CD14-positive monocyte (primary cell): ENCODE measurements around the gene UGT1A1. TPM values are rescaled to one million over a fixed set of nuclear protein-coding genes. Genes with fewer than 3 reads are reported as not detected.

Experiments used
- DNase-seq, 3 donors: peaks; one replicate each; pipeline ENCODE4 v3.0.0-alpha.2; 2011 to 2022
- H2AFZ ChIP-seq: 2 replicates; pipeline ENCODE4 v1.6.0; 2012; ENCODE audit warnings: mild to moderate bottlenecking, low read depth, low read length, inconsistent platforms; ENCODE audit not compliant: insufficient read depth, poor library complexity, severe bottlenecking
- H3K27ac ChIP-seq, 2 donors: 1 replicate in 1 of 2; 2 replicates in 1 of 2; pipeline ENCODE4 v1.5.1; 2012 to 2013; ENCODE audit warnings: low read length in 2 of 2, control low read depth in 1 of 2, inconsistent platforms in 1 of 2, low read depth in 1 of 2, mild to moderate bottlenecking in 1 of 2
- H3K27me3 ChIP-seq, 2 donors: one replicate each; pipeline versions ENCODE4 v1.6.0 to v1.6.1; 2011 to 2013; ENCODE audit warnings: low read length in 2 of 2; ENCODE audit not compliant: control insufficient read depth in 2 of 2, insufficient read depth in 2 of 2
- H3K36me3 ChIP-seq, 2 donors: replicated peaks in 1 of 2; 1 replicate in 1 of 2; 2 replicates in 1 of 2; pipeline versions ENCODE4 v1.5.1 to v1.6.1; 2012 to 2013; ENCODE audit warnings: low read length in 2 of 2, control low read depth in 1 of 2, inconsistent platforms in 1 of 2, mild to moderate bottlenecking in 1 of 2; ENCODE audit not compliant: insufficient read depth in 2 of 2, control insufficient read depth in 1 of 2
- H3K4me1 ChIP-seq, 2 donors: 1 replicate in 1 of 2; 2 replicates in 1 of 2; pipeline versions ENCODE4 v1.5.1 to v1.6.1; 2012 to 2013; ENCODE audit warnings: low read length in 2 of 2, control low read depth in 1 of 2, inconsistent platforms in 1 of 2, mild to moderate bottlenecking in 1 of 2, moderate library complexity in 1 of 2; ENCODE audit not compliant: insufficient read depth in 2 of 2, control insufficient read depth in 1 of 2
- H3K4me2 ChIP-seq: replicated peaks from 2 replicates; pipeline ENCODE3; 2012; ENCODE audit warnings: low read length, moderate library complexity, mild to moderate bottlenecking; ENCODE audit not compliant: poor library complexity, severe bottlenecking; ENCODE audit errors: extremely low read depth
- H3K4me3 ChIP-seq, 3 experiments: fragments of 200-600 bp in 1 of 3; sonication (generic) in 1 of 3; replicated peaks in 1 of 3; 1 replicate in 2 of 3; 2 replicates in 1 of 3; pipeline ENCODE4 v1.5.1; 2011 to 2013; ENCODE audit warnings: low read length in 3 of 3, mild to moderate bottlenecking in 3 of 3, control low read depth in 2 of 3, low read depth in 2 of 3, inconsistent platforms in 1 of 3, moderate library complexity in 1 of 3
- H3K79me2 ChIP-seq: 2 replicates; pipeline ENCODE4 v1.6.0; 2012; ENCODE audit warnings: mild to moderate bottlenecking, control low read depth, inconsistent platforms, low read length, moderate library complexity; ENCODE audit not compliant: insufficient read depth
- H3K9ac ChIP-seq: 2 replicates; pipeline ENCODE4 v1.6.0; 2017; ENCODE audit warnings: low read length, mild to moderate bottlenecking; ENCODE audit not compliant: insufficient read depth, poor library complexity, severe bottlenecking
- H3K9me3 ChIP-seq, 2 donors: replicated peaks in 1 of 2; 1 replicate in 1 of 2; 2 replicates in 1 of 2; pipeline versions ENCODE4 v1.5.1 to v1.6.1; 2012 to 2013; ENCODE audit warnings: low read length in 2 of 2, control low read depth in 1 of 2; ENCODE audit not compliant: control insufficient read depth in 1 of 2, insufficient read depth in 1 of 2
- H4K20me1 ChIP-seq: 2 replicates; pipeline ENCODE4 v1.6.0; 2012; ENCODE audit warnings: mild to moderate bottlenecking, low read length, control low read depth, moderate library complexity; ENCODE audit not compliant: insufficient read depth
- H3K27ac Mint-ChIP-seq, 7 donors: one replicate each; pipeline ENCODE4 v1.8.0; 2020; ENCODE audit warnings: mild to moderate bottlenecking in 7 of 7, mixed read lengths in 7 of 7, moderate library complexity in 6 of 7, inconsistent platforms in 2 of 7
- H3K27me3 Mint-ChIP-seq, 3 donors: one replicate each; pipeline ENCODE4 v1.8.0; 2021 to 2022; ENCODE audit warnings: low read depth in 3 of 3, mild to moderate bottlenecking in 3 of 3, mixed read lengths in 3 of 3, moderate library complexity in 3 of 3, inconsistent platforms in 1 of 3
- H3K36me3 Mint-ChIP-seq, 2 donors: one replicate each; pipeline ENCODE4 v1.8.0; 2020; ENCODE audit warnings: mixed read lengths in 2 of 2, inconsistent platforms in 1 of 2, mild to moderate bottlenecking in 1 of 2
- H3K4me1 Mint-ChIP-seq: one replicate; pipeline ENCODE4 v1.8.0; 2020; ENCODE audit warnings: mild to moderate bottlenecking, mixed read lengths
- H3K4me3 Mint-ChIP-seq, 2 donors: one replicate each; pipeline ENCODE4 v1.8.0; 2020; ENCODE audit warnings: mild to moderate bottlenecking in 2 of 2, mixed read lengths in 2 of 2, moderate library complexity in 1 of 2
- H3K9me3 Mint-ChIP-seq, 7 donors: one replicate each; pipeline ENCODE4 v1.8.0; 2020 to 2022; ENCODE audit warnings: mixed read lengths in 7 of 7, mild to moderate bottlenecking in 6 of 7, moderate library complexity in 6 of 7, inconsistent platforms in 2 of 7
- CTCF ChIP-seq: fragments of 200-600 bp; IDR thresholded peaks from one replicate; pipeline ENCODE4 v1.8.0; 2022; ENCODE audit warnings: antibody characterized with exemption, mild to moderate bottlenecking
- WGBS: methylation state at CpG from one replicate; pipeline ENCODE4 v1.1.5; 2013; ENCODE audit warnings: missing lambda C conversion rate; ENCODE audit not compliant: insufficient coverage; 5-methylcytosine and 5-hydroxymethylcytosine counted together
- intact Hi-C, 2 donors: fragments of 100-400 bp; cut with micrococcal nuclease; formaldehyde crosslinking; loops; one replicate each; pipeline versions ENCODE4 v1.15.0 to v1.15.1; 2023
- polyA plus RNA-seq, 3 donors: library from polyadenylated mRNA; depleted of rRNA in 1 of 3; unstranded in 2 of 3; stranded (reverse) in 1 of 3; fragments of 300-500 nt in 2 of 3; fragments of >200 nt in 1 of 3; fragmentation: Illumina TruSeq in 2 of 3; gene quantifications; 1 replicate in 2 of 3; 2 replicates in 1 of 3; pipeline ENCODE4 v1.2.3, GENCODE V29; 2012 to 2021

Gene UGT1A1
- polyA plus RNA-seq, 3 donors: not detected

DNA sequence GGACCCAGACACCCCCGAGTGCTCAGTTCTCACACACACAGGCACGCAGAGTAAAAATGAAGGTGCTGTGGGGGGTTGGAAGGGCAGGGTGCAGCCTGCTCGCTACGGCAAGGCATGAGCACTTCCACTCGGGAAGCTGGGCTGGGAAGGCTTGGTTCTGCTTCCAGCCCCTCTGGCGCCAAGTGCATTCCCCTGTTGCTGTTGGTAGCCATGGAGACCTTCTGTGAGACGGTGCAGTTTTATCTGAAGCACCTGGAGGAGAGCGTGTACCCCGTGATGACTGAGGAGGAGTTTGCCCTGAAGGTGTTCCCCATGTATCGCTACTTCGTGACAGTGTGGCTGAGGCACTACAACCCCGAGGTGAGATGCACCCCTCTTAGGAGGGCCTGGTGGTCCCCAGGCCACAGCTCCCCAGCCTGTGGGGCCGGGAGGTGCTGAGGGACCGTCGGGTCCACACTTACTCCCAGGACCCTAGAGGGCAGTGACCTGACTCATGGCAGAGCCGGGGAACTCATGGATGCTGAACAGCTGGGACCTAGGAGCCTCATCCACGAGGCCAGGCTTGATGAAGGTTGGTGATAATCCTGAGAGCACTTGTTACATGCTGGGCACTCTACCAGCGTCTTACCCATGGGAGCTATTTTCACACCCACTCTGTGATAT, 33.5 kb downstream of the UGT1A1 start:
- Histone ChIP-seq H3K27ac (no peak overlapping the region), H3K9me3 (no peaks in the 10 kb centered on the region), H3K4me2 (no peak overlapping the region), H3K36me3 (no peaks in the 10 kb centered on the region), H3K4me3 (no peak overlapping the region), H3K4me1 (no peaks in the 10 kb centered on the region), H3K9ac (no peak overlapping the region), H3K27me3 (no peaks in the 10 kb centered on the region), H3K79me2 (no peaks in the 10 kb centered on the region), H4K20me1 (no peaks in the 10 kb centered on the region), H2AFZ (no peak overlapping the region)
- Mint-ChIP-seq H3K27me3 (peaks cover 0 to 7% (median 4%) of the 10 kb centered on the region in 3 donors), H3K36me3 (no peaks in the 10 kb centered on the region), H3K9me3 (peaks cover 0 to 2% (median 0%) of the 10 kb centered on the region in 7 donors), H3K4me3 (no peak overlapping the region), H3K27ac (no peak overlapping the region), H3K4me1 (no peaks in the 10 kb centered on the region)
- 90% methylated on average over 15 of the region's 18 CpGs for WGBS
- intact Hi-C loops: no loop called here
- no peak for TF ChIP-seq CTCF
- no peak for DNase-seq

GRCh38 chr2:233794128-233794658, 34.1 kb downstream of the UGT1A1 start:
- no peak overlapping the region for H3K4me2 ChIP-seq
- peaks cover 0 to 9% (median 5%) of the 10 kb centered on the region in 3 donors for H3K27me3 Mint-ChIP-seq
- H3K4me3 Mint-ChIP-seq: no peak overlapping the region
- no peak for DNase-seq
- no peaks in the 10 kb centered on the region for H4K20me1 ChIP-seq
- no peak overlapping the region for H3K4me3 ChIP-seq
- H3K36me3 ChIP-seq: no peaks in the 10 kb centered on the region
- H3K36me3 Mint-ChIP-seq: no peaks in the 10 kb centered on the region
- no peaks in the 10 kb centered on the region for H3K79me2 ChIP-seq
- H3K27ac Mint-ChIP-seq: no peak overlapping the region
- H3K4me1 Mint-ChIP-seq: no peaks in the 10 kb centered on the region
- no peaks in the 10 kb centered on the region for H3K27me3 ChIP-seq
- H3K4me1 ChIP-seq: no peaks in the 10 kb centered on the region
- H3K9ac ChIP-seq: no peak overlapping the region
- TF ChIP-seq CTCF: no peak
- H3K9me3 Mint-ChIP-seq: peaks cover 0 to 2% (median 0%) of the 10 kb centered on the region in 7 donors
- no peak overlapping the region for H2AFZ ChIP-seq
- 89% methylated on average over 17 of the region's 17 CpGs for WGBS
- H3K9me3 ChIP-seq: no peaks in the 10 kb centered on the region
- intact Hi-C loops: no loop called here
- H3K27ac ChIP-seq: no peak overlapping the region
